ENCODE measurements around the gene TAAR6. TPM values are rescaled to one million over a fixed set of nuclear protein-coding genes. Genes with fewer than 3 reads are reported as not detected.

The TAAR6 gene
- total RNA-seq, 1 experiment from 2014 or later: not detected

DNA sequence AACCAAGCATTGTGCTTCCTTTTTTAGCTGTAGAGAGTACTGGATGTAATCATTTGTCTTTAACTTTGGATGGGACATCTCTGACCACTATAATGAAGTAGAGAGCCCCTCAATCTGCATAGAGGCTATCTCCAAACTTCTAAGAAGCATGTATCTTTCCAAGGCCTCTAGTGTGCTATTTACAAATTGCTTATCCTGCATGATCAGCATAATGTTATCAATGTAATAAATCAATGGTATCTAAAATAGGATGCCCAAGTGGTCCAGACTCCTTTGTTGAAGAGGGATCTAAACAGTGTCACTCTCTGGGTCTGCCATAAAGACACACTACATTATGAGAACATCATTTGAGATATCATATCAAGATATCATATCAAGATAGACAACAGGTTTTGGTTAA is 25.3 kb upstream of the TAAR6 start:
- Histone ChIP-seq H3K79me1 (ENCODE audit: insufficient read depth, low read depth, low read length, poor library complexity, severe bottlenecking) (no peaks in the 10 kb centered on the region), H2BK5ac (ENCODE audit: insufficient read length, low read length) (no peak overlapping the region), H3K56ac (ENCODE audit: insufficient read length, low read depth, low read length) (no peak overlapping the region), H4K8ac (replicated peaks; ENCODE audit: insufficient read length, low read depth, low read length) (no peak overlapping the region), H3K27ac (ENCODE audit: insufficient read length, low read depth, low read length) (no peak overlapping the region), H2BK20ac (ENCODE audit: low read depth, low read length, poor library complexity, severe bottlenecking) (no peak overlapping the region), H3K18ac (ENCODE audit: insufficient read length, low read depth, low read length) (no peak overlapping the region), H2AFZ (ENCODE audit: low read length) (no peak overlapping the region), H3K4ac (ENCODE audit: low read depth, low read length) (no peak overlapping the region), H2AK5ac (ENCODE audit: insufficient read length, low read length) (no peak overlapping the region), H3K23ac (ENCODE audit: insufficient read length, low read depth, low read length) (no peak overlapping the region), H4K91ac (ENCODE audit: insufficient read length, low read depth, low read length) (no peak overlapping the region), H4K5ac (ENCODE audit: insufficient read length, low read depth, low read length) (no peak overlapping the region), H2BK15ac (ENCODE audit: low read depth, low read length) (no peak overlapping the region), H3K27me3 (ENCODE audit: insufficient read depth, low read length) (no peaks in the 10 kb centered on the region), H3K4me1 (ENCODE audit: insufficient read depth, low read length) (peaks cover 6% of the 10 kb centered on the region; the same call in 1 of the 2 replicates), H3K14ac (ENCODE audit: insufficient read depth, low read length) (no peak overlapping the region), H3K4me2 (ENCODE audit: insufficient read depth, insufficient read length, low read length) (no peak overlapping the region), H3K23me2 (ENCODE audit: insufficient read length, low read depth, low read length, poor library complexity, severe bottlenecking) (no peaks in the 10 kb centered on the region), H3K79me2 (ENCODE audit: insufficient read depth, low read length) (no peaks in the 10 kb centered on the region), H3T11ph (ENCODE audit: low read length) (no peak overlapping the region), H3K9ac (ENCODE audit: extremely low read depth, insufficient read length, low read length) (no peak overlapping the region), H4K20me1 (ENCODE audit: control insufficient read depth, insufficient read depth, insufficient read length) (no peaks in the 10 kb centered on the region), H2BK12ac (ENCODE audit: insufficient read length, low read depth, low read length) (no peak overlapping the region), H2BK120ac (ENCODE audit: low read depth, low read length, poor library complexity, severe bottlenecking) (no peak overlapping the region), H3K9me3 (ENCODE audit: control insufficient read depth, low read depth, low read length) (no peaks in the 10 kb centered on the region)
- H3K4me1 Mint-ChIP-seq: peaks cover 13 to 19% of the 10 kb centered on the region in 2 experiments
- no peaks in the 10 kb centered on the region for H3K27me3 Mint-ChIP-seq (ENCODE audit: low read depth)
- H3K4me3 Mint-ChIP-seq: no peak overlapping the region
- DNase-seq: no peak
- H3K27ac Mint-ChIP-seq: no peak overlapping the region
- no peaks in the 10 kb centered on the region for H3K9me3 Mint-ChIP-seq
- TF ChIP-seq, protein P1, sequence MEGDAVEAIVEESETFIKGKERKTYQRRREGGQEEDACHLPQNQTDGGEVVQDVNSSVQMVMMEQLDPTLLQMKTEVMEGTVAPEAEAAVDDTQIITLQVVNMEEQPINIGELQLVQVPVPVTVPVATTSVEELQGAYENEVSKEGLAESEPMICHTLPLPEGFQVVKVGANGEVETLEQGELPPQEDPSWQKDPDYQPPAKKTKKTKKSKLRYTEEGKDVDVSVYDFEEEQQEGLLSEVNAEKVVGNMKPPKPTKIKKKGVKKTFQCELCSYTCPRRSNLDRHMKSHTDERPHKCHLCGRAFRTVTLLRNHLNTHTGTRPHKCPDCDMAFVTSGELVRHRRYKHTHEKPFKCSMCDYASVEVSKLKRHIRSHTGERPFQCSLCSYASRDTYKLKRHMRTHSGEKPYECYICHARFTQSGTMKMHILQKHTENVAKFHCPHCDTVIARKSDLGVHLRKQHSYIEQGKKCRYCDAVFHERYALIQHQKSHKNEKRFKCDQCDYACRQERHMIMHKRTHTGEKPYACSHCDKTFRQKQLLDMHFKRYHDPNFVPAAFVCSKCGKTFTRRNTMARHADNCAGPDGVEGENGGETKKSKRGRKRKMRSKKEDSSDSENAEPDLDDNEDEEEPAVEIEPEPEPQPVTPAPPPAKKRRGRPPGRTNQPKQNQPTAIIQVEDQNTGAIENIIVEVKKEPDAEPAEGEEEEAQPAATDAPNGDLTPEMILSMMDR (conservative IDR thresholded peaks at IDR 0.05): no peak
- no peaks in the 10 kb centered on the region for H3K36me3 Mint-ChIP-seq (ENCODE audit: insufficient read depth in 1 of 3, low read depth in 3 of 3)

All from H9 (cell line).